A172 (cell line): Measurements from ENCODE around the gene GALE. TPM values are rescaled to one million over a fixed set of nuclear protein-coding genes. Genes with fewer than 3 reads are reported as not detected.

ENCODE experiments used
- DNase-seq: peaks from one replicate; pipeline ENCODE4 v3.0.0-alpha.2; 2015; ENCODE audit warnings: low spot score
- total RNA-seq: library from RNA; depleted of rRNA; stranded (reverse); fragments of >200 nt; shearing (Covaris generic); gene quantifications from 2 replicates; pipeline ENCODE4 v1.2.3, GENCODE V29; 2014; rRNA removed

The GALE gene
- total RNA-seq, 1 experiment from 2014 or later: 110 TPM

- no peak for DNase-seq
Measured at GRCh38 chr1:23751815-23752200, 48.7 kb downstream of the GALE start.

GRCh38 chr1:23751050-23751814, 49.3 kb downstream of the GALE start:
- DNase-seq: no peak

GRCh38 chr1:23748016-23748415, 52.5 kb downstream of the GALE start:
- no peak for DNase-seq

Other genes with a start within 250 kb of the GALE start
- gene ID3, start 241.3 kb downstream of the GALE start, total RNA-seq: 83.7 and 244 TPM in 2 replicates
- 609 and 964 TPM in 2 replicates for gene RPL11, start 108.9 kb downstream of the GALE start, total RNA-seq
- gene ELOA, start 57.3 kb downstream of the GALE start, total RNA-seq: 28.1 and 29.4 TPM in 2 replicates
- gene PITHD1, start 22.3 kb downstream of the GALE start, total RNA-seq: 47.9 and 73.3 TPM in 2 replicates
- gene LYPLA2, start 9.6 kb downstream of the GALE start, total RNA-seq: 59.0 and 68.0 TPM in 2 replicates
- 15.3 and 21.5 TPM in 2 replicates for gene HMGCL, start 24.7 kb upstream of the GALE start, total RNA-seq
- 19.6 and 22.9 TPM in 2 replicates for gene FUCA1, start 67.5 kb upstream of the GALE start, total RNA-seq
- not detected in 2 replicates for gene CNR2, start 112.6 kb upstream of the GALE start, total RNA-seq
- 58.5 and 60.3 TPM in 2 replicates for gene PNRC2, start 159.1 kb upstream of the GALE start, total RNA-seq
- 96.5 and 106 TPM in 2 replicates for gene SRSF10, start 179.6 kb upstream of the GALE start, total RNA-seq